ENCODE results near the gene WDR35.

WDR35 gene

GRCh38 chr2:19861813-19862212 is 128.1 kb downstream of the WDR35 start (continued):
- TF ChIP-seq ZNF70 (CRISPR knock-in tag; IDR thresholded peaks at IDR 0.05) (no peak), CREB5 (CRISPR knock-in tag; IDR thresholded peaks at IDR 0.05; ENCODE audit: low read depth) (no peak), PPARA (CRISPR knock-in tag; IDR thresholded peaks at IDR 0.05; ENCODE audit: borderline replicate concordance) (no peak), ARNTL (CRISPR knock-in tag; IDR thresholded peaks at IDR 0.05; ENCODE audit: borderline replicate concordance, low read depth) (no peak), ISL1 (CRISPR knock-in tag; IDR thresholded peaks at IDR 0.05) (no peak), ZNF565 (CRISPR knock-in tag; conservative IDR thresholded peaks at IDR 0.05; ENCODE audit: low read depth) (no peak), OSR1 (CRISPR knock-in tag; IDR thresholded peaks at IDR 0.05) (no peak), ZNF8 (CRISPR knock-in tag; IDR thresholded peaks at IDR 0.05) (no peak), ESRRG (CRISPR knock-in tag; IDR thresholded peaks at IDR 0.05) (no peak), GLIS3 (CRISPR knock-in tag; IDR thresholded peaks at IDR 0.05) (no peak), ZFP30 (CRISPR knock-in tag; IDR thresholded peaks at IDR 0.05) (no peak), SNAI2 (CRISPR knock-in tag; IDR thresholded peaks at IDR 0.05) (no peak)
